G401 (cell line): ENCODE data around the gene TULP1. TPM values are rescaled to one million over a fixed set of nuclear protein-coding genes. Genes with fewer than 3 reads are reported as not detected.
"Not testable (repeated sequence)": the region's sequence is repeated elsewhere in the genome, so short reads cannot be mapped to it uniquely, and the experiment has no call there.

ENCODE experiments used
- DNase-seq: peaks from one replicate; pipeline ENCODE4 v3.0.0-alpha.2; 2015; ENCODE audit warnings: low spot score
- in situ Hi-C: cut with HindIII; loops from 2 replicates; pipeline ENCODE4 v1.10.0; 2016; ENCODE audit warnings: low sequenced_read_pairs, mixed read lengths
- total RNA-seq: library from RNA; depleted of rRNA; stranded (reverse); fragments of >200 nt; shearing (Covaris generic); gene quantifications from 2 replicates; pipeline ENCODE4 v1.2.3, GENCODE V29; 2014; rRNA removed

Gene TULP1
- not detected in 2 replicates for total RNA-seq

DNA sequence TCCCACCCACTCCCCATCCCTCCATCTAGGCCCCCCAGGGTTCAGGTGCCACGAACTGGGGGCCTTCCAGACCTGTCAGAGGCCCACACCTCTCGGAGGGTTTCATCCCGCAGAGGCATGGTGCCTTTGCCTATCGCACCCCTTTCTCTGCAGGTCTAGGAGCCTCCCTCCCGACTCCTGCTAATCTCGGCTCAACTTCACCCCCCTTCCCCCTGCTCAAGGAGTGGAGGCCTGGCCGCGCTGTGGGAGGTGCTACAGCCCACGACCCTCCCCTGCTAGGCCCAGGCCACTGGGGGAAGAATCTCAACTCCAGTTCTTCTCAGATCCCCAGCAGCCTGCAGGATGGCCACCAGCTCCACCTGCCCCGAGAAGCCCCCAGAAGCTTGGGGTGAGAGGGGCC lies at the start of gene TULP1:
TSS of gene TULP1 (minus strand) at position 157 of the 400 bp plus-strand sequence. CDS start at position 119, 38 bp downstream.
- in situ Hi-C loops: no loop called here
- DNase-seq: no peak

DNA sequence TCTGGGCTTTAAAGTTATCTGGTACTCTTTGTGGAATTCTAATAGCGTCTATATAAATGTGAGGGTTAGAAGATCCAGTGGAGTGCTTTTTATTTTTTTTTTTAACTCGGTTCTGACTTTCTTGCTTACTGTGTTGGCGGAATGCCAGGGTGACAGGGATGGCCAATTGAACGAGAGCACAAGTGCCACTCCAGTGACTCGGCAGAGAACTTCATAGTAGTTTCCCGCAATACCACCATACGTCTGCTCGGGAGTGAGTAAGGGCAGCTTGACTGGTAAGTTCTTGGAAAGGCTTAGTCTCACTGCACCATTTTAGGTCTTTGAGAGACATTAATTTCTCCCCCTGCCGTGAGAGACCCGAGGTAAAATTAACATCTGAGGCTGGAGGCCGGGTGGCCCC lies 49.4 kb upstream of the TULP1 start:
- no peak for DNase-seq
- in situ Hi-C loops: no loop called here

DNA sequence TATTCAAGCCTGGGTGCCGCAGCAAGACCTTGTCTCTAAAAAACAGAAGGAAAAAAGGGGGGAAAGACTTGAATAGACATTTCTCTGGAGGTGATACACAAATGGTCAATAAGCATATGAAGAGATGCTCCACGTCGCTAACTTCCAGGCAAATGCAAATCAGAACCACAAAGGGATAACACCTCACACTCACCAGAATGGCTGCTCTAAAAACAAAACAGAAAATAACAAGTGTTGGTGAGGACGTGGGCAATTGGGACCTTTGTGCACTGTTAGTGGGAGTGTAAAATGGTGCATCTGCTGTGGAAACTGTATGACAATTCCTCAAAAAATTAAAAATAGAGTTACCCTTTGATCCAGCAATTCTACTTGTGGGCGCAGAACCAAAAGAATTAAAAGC lies 48.4 kb upstream of the TULP1 start:
- in situ Hi-C loops: no loop called here
- no peak for DNase-seq

DNA sequence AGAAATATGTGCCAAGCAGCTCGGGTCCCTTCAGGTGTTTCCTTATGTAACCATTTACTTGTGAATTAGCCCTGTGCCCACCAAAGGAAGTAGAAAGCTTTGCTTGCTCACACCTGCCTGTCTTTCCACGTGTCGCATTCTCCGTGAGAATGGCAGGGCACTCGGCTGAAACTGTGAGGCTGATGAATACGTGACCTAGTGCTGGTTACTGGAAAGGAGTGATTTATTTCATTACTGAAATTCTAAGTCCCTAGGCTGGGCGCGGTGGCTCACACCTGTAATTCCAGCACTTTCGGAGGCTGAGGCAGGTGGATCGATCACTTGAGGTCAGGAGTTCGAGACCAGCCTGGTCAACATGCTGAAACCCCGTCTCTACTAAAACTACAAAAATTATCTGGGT lies 45.9 kb upstream of the TULP1 start:
- in situ Hi-C loops: no loop called here
- no peak for DNase-seq

DNA sequence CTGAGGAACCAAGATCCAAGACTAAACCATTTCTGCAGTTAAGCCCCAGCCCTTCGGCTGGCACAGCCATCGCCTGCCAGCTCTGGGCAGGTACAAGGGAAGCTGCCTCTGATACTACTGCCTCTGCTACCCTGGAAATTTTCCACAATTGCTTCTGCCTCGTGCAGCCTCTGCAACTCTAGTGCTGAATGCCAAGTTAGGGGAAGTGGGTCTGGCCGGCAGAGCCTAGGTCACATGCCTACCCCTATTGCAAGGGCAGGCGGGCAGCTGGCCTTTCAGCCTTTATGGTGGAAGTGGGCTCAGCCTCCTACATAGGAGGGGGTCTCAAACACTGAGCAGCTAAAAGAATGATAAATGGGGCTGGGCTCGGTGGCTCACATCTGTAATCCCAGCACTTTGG lies 44.5 kb upstream of the TULP1 start:
- DNase-seq: no peak
- in situ Hi-C loops: no loop called here

DNA sequence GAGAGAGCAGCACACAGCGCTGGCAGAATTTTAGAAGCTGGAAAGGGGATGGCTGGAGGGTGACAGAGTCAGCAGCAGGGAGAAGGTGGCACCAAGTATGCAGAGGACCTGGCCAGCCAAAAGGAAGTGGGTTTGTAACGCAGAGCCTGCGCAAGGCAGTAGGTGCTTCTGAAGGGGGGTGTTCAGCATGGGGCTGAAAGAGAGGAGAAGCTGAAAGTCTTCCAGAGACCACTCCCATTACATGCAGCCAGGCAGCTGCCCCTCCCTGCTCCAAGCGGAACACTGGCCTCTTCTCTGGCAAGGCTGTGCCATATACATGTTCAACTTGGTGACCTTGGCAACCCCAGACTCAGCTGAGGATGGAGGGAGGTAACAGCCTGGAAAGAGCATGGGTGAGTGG lies 42.1 kb upstream of the TULP1 start:
- in situ Hi-C loops: no loop called here
- no peak for DNase-seq

DNA sequence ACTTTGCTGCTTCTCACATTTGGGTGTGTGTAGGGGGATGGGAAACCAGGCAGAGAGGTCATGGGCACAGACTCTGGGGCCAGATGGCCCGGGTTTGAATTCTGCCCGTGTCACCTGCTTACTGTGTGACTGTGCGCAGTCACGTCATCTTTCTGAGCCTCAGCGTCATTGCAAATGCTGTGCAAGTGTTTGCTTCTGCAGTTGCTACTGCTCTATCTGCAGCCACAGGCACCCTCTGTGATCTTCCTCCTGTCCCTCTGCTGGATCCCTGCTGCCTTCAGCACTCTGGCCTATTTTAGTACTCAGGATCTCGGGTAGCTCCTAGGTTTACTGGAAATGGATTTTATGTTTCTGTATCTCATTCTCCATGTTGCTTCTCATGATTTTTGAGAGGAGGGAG lies 40.6 kb upstream of the TULP1 start:
- in situ Hi-C loops: no loop called here
- DNase-seq: no peak

DNA sequence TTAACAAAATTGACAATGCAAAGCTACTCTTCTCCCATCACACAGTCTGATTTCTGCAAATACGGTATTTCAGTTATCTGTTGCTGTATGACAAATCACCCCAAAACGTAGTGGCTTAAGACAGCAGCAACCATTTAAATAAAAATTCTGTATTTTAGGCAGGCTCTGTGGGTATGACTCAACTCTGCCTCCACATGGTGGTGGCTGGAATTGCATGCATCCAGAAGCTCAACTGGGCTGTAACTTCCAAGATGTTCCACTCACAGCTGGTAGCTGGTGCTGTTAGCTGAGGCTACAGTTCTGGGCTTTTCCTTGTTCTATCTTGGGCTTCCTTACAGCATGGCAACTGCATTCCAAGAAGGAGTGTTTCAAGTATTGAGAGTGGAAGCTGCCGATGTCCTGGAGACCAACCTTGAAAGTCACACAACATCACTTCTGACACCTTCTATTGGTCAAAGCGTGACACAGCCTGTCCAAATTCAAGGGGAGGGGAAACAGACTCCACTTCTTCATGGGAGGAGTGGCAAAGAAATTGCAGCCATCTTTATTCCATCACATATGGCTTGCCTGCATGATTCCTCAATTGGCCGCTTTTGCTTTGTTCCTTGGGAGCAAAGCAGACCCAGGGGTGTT lies 39.7 kb upstream of the TULP1 start:
- in situ Hi-C loops: no loop called here
- peak; percentile 1 for DNase-seq

DNA sequence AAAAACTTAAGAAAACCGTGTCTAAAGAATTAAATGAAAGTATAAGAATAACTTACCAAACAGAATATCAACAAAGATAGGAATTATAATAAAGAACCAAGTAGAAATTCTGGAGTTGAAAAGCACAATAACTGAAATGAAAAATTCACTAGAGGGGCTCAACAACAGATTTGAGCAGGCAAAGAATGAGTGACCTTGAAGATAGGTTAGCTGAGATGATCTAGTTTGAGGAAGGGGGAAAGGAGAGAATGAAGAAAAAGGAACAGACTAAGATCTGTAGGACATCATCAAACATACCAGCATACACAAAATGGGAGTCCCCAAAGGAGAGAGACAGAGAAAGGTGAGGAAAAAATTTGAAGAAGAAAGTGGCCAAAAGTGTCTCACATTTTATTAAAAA lies 37.7 kb upstream of the TULP1 start:
- in situ Hi-C loops: no loop called here
- DNase-seq: no peak

DNA sequence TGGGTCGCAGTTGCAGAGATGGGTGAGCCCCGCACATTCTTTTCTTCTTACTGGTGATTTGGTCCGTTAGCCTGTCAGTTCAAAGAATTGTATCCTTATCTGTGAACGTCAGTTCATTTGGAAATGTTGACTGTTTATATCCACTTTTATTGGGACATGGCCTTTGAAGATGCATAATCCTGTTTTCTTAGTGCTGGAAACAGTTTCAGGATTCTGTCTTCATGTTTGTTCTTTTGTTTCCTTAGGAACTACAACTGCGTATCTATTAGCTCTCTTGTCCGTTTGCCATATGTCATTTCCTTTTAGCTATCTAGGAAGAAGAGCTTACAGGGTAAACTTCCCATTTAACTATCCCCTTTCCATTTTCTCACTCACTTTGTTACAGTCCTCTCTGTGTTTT lies 35.0 kb upstream of the TULP1 start:
- in situ Hi-C loops: no loop called here
- no peak for DNase-seq

DNA sequence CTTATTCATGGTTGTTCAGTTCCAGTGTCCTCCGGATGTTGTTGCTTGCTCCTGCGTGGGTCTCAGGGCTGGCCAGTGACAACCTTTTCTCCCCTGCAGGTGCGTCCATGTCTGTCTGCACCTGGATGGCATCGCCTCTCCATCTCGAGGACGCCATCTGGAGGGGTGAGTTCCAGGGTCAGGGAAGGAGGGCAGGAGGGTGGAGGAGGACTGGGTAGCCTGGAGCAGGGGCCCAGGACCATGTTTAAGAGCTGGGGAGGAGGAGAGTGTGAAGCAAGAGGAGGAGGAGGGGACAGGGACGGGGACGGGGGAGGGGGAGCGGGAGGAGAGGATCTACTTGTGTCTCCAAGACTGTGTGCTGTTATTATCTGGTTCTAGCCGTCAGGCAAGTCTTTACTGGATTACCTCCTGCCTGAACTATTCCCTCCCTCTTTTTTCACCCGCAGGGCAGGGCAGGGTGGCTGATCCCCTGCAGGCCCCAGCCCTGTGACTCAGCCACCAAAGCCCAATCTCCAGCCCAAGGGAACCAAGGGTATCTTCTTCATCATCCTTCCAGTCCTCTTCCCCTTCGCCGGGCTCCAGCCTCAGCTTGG lies 32.2 kb upstream of the TULP1 start:
- no peak for DNase-seq
- in situ Hi-C loops: no loop called here

DNA sequence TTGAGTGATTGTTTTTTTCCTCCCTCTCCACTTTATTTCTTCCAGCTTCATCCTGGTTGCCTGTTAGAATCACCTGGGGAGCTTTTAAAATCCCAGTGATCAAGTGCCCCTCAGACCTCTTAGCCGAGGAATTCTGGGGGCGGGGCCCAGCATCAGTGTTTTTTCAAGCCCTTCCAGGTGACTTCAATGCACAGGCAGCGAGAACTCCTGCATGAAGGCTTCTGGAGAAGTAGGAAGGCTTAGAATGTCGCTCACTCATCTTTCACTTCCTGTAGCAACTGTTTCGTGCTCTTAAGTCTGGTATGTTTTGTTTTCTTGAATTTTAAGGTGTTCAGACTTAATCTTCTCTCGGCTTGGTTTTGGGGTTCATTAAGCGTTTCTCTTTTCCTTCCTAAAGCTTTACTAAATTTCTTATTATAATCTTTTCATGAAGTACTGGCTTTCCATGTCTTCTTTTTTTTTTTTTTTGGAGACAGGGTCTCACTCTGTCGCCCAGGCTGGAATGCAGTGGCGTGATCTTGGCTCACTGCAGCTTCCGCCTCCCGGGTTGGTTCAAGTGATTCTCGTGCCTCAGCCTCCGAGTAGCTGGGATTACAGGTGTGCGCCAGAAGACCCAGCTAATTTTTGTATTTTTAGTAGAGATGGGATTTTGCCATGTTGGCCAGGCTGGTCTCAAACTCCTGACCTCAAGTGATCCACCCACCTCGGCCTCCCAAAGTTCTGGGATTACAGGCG lies 30.9 kb upstream of the TULP1 start:
- in situ Hi-C loops: no loop called here
- no peak for DNase-seq

DNA sequence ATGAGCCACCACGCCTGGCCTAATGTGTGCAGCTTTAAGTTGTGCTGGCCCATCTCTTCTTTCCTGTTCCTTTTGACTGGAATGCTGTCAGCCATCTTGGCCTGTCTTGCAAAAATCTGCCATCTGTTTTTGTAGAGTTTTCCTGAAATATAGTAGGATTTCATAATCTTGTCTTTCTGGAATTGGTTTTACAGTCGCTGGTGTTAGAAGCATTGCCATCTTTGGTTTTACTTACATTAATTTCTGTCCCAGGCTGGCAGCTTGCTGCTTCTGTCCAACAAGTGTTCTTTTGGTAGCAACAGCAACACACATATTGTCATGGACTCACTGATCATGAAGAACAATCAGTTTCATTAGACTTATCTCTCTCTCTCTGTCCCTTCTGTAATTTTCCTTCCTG lies 29.1 kb upstream of the TULP1 start:
- DNase-seq: no peak
- in situ Hi-C loops: no loop called here

DNA sequence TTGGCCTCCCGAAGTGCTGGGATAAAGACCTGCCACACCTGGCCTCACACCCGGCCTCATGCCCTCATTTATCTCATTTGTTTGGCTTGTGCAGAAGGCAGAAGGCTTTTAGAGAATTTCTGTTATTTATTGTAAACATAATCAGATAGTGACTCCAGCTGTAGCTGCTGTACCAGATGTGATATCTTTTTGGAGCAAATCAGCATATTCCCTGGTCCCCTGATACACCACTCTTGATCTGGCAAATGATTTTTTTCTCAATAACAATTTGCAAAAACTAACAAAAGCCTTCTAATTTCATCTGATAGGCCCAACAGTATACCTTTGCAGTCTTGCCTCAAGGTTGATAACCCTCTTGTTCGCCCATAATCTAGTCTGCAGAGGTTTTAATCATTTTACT lies 26.5 kb upstream of the TULP1 start:
- no peak for DNase-seq
- in situ Hi-C loops: no loop called here

DNA sequence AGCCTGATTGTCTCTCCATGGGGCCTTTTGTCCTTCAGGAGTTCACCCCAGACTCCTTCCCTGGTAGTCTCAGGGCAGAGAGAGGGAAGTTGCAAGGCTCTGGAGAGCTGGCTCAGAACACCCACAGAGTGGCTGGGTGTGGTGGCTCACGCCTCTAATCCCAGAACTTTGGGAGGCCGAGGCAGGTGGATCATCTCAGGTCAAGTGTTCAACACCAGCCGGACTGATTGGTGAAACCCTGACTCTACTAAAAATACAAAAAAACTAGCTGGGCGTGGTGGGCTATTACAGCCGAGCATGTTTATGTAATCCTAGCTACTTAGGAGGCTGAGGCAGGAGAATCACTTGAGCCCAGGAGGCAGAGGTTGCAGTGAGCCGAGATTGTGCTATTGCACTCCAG lies 23.2 kb upstream of the TULP1 start:
- DNase-seq, in situ Hi-C loops: not testable (repeated sequence)

DNA sequence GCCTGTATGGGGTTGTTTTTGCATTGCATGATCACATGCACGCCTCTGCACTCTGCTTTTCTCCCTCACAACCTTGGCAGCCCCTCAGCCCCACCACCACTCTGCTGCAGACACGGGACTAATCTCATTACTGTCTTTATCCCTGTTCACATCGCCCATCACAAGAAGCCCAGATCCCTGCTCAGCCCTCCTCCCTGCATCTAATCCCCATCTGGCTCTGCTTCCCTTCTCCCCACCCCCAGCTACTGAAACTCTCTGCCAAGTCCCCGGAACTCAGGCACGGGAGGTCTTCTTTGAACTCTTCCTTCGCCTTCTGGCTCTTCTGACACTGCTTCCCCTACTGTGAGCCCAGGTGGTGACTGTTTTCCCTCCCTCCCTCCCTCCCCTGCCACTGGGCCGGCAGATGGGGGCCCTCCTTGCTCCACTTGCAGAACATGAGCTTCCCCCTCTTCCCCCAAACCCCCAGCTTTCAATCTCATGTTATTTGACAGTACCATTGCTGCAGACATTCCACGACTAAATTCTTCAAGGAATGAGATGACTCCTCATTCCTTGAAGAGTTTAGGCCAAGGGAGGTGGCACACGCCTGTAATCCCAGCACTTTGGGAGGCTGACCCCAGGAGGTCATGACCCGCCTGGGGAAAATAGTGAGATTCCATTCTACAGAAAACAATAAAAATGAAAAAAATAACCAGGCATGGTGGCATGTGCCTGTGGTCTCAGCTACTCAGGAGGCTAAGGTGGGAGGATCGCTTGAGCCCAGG lies 21.9 kb upstream of the TULP1 start:
- no peak for DNase-seq
- in situ Hi-C loops: no loop called here

DNA sequence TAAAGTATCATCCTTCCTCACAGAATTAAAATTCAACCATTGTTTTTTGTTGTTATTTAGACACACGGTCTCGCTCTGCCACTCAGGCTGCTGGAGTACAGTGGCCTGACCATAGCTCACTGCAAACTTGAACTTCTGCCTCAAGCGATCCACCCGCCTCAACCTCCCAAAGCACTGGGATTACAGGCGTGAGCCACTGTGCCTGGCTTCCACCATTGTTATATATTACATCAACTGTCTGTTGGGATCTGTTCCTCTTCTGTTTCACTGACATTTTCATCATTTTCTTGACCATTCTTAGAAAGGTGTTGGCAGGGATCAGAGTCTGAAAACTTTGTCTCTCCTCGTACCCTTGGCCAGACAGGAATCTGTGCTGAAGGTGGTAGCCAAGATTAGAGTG lies 21.3 kb upstream of the TULP1 start:
- in situ Hi-C loops: no loop called here

DNA sequence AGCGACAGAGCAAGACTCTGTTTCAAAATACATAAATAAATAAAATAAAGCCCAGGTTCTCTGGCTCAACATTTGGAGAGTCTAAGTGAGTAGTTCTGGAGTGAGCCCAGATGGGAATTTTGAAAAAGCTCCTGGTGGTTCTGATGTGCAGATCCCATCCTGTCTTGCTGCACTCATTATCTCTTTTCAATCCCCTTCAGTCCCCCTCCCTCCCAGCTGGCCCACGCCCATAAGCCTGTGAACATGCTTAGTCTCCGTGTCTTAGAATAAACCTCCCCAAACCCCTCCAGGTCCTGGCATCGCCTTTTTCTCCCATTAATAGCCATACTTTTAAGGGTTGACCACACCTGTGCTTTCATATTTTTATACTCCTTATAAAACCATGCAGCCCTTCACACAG lies 19.4 kb upstream of the TULP1 start:
- in situ Hi-C loops: no loop called here
- DNase-seq: no peak

More for the DNA sequence above, 21.3 kb upstream of the TULP1 start:
- no peak for DNase-seq

DNA sequence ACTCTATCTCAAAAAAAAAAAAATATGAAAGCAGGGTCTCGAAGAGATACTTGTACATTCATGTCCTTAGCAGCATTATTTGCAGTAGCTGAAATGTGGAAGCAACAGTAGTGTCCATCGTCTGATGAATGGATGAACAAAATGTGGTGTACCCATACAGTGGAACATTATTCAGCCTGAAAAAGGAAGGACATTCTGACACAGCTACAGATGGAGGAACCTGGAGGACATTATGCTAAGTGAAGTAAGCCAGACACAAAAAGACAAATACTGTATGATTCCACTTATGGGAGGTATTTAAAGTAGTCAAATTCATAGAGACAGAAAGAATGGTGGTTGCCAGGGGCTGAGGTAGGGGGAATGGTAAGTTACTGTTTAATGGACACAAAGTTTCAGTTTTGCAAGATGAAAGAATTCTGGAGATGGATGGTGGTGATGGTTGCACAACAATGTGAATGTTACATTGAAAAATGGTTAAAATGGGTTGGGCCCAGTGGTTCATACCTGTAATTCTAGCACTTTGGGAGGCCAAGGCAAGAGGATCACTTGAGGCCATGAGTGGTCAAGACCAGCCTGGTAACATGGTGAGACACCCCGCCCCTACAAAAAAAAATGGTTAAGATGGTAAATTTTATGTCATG lies 11.8 kb upstream of the TULP1 start:
- in situ Hi-C loops: no loop called here
- no peak for DNase-seq
